Uterus (tissue), 4 donors: Measurements from ENCODE around the gene OCEL1. TPM values are rescaled to one million over a fixed set of nuclear protein-coding genes. Genes with fewer than 3 reads are reported as not detected.
A peak's percentile ranks its signal among the peaks of the same experiment; 100 is the strongest.

Source experiments
- DNase-seq, 2 donors: peaks; one replicate each; pipeline ENCODE4 v3.0.0-alpha.2; 2019 to 2020
- H3K27ac ChIP-seq, 2 donors: fragments of 200-600 bp; sonication (generic); 1 replicate in 1 of 2; 2 replicates in 1 of 2; pipeline ENCODE4 v1.5.1; 2016 to 2018
- H3K27me3 ChIP-seq, 2 donors: fragments of 200-600 bp; sonication (generic); one replicate each; pipeline ENCODE4 v1.5.1; 2018 to 2019; ENCODE audit warnings: control low read depth in 1 of 2
- H3K36me3 ChIP-seq, 2 donors: fragments of 200-600 bp; sonication (generic); one replicate each; pipeline ENCODE4 v1.5.1; 2019; ENCODE audit warnings: control low read depth in 1 of 2
- H3K4me1 ChIP-seq, 2 donors: fragments of 200-600 bp; sonication (generic); one replicate each; pipeline ENCODE4 v1.5.1; 2018 to 2019; ENCODE audit warnings: control low read depth in 1 of 2
- H3K4me3 ChIP-seq, 2 donors: fragments of 200-600 bp; sonication (generic); 1 replicate in 1 of 2; 2 replicates in 1 of 2; pipeline ENCODE4 v1.5.1; 2018 to 2019; ENCODE audit warnings: mild to moderate bottlenecking in 1 of 2
- H3K9me3 ChIP-seq, 2 donors: fragments of 200-600 bp; sonication (generic); one replicate each; pipeline ENCODE4 v1.5.1; 2019; ENCODE audit warnings: control low read depth in 1 of 2
- POLR2A ChIP-seq, 2 donors: fragments of 450-650 bp; IDR thresholded peaks; one replicate each; pipeline ENCODE4 v1.6.1; 2016; ENCODE audit warnings: antibody characterized with exemption in 2 of 2, mild to moderate bottlenecking in 1 of 2, moderate library complexity in 1 of 2
- intact Hi-C: fragments of 100-400 bp; cut with DNase I; formaldehyde crosslinking; loops from one replicate; pipeline ENCODE4 v1.15.1; 2023; ENCODE audit warnings: low total_unique reads
- total RNA-seq, 4 donors: library from RNA; depleted of rRNA in 3 of 4; stranded (reverse); fragments of >200 nt in 3 of 4; gene quantifications; one replicate each; pipeline versions ENCODE4 v1.1.0 to v1.2.4, GENCODE V29; 2014 to 2023
- TF ChIP-seq, protein P1 (sequence below), 4 experiments: fragments of 200-600 bp in 2 of 4; fragments of 450-650 bp in 2 of 4; sonication (generic) in 2 of 4; IDR thresholded peaks; one replicate each; pipeline ENCODE4 v1.5.1; 2016 to 2019; ENCODE audit warnings: antibody characterized with exemption in 4 of 4, mild to moderate bottlenecking in 2 of 4, moderate library complexity in 1 of 4
- donor health status: DM: yes; HTN: yes; CAD: no.

Gene OCEL1
- total RNA-seq, 4 donors from 2014 or later = 5.9 to 32.6 (median 17.6) TPM; not detected in 1

DNA sequence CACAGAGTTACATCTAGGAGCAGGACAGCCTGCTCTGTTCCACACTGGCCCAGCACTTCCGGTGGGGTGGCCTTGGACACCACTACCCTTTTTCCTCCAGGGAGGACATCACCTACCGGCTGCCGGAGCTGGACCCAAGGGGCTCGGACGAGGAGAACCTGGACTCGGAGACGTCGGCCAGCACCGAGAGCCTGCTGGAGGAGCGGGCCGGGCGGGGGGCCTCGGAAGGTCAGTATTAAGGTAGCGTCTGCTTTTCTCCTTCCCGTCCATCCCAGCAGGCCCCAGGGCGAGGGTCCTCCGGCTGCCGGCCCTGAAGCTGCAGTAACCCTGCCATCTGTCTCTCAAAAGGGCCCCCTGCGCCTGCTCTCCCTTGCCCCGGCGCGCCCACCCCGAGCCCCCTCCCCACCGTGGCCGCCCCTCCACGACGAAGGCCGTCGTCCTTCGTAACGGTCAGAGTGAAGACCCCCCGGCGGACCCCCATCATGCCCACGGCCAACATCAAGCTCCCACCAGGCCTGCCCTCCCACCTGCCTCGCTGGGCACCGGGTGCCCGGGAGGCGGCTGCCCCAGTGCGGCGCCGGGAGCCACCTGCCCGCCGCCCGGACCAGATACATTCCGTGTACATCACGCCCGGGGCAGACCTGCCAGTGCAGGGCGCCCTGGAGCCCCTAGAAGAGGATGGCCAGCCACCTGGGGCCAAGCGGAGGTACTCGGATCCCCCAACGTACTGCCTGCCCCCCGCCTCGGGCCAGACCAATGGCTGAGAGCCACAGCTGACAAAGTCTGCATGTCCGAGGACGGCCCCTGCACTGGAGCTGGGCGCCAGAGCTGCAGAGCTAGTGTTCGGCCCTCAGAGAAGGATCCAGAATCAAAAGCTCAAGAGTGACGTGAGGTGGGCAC is 14.2 kb upstream of the OCEL1 start:
- intact Hi-C loops = no loop called here
- no peaks in the 10 kb centered on the region for H3K36me3 ChIP-seq
- no peaks in the 10 kb centered on the region for H3K27me3 ChIP-seq
- no peak for DNase-seq
- no peak overlapping the region for H3K4me3 ChIP-seq
- H3K27ac ChIP-seq = no peak overlapping the region
- H3K9me3 ChIP-seq = no peaks in the 10 kb centered on the region
- peaks cover 0 to 4% of the 10 kb centered on the region in 2 donors for H3K4me1 ChIP-seq
- TF ChIP-seq, protein P1, sequence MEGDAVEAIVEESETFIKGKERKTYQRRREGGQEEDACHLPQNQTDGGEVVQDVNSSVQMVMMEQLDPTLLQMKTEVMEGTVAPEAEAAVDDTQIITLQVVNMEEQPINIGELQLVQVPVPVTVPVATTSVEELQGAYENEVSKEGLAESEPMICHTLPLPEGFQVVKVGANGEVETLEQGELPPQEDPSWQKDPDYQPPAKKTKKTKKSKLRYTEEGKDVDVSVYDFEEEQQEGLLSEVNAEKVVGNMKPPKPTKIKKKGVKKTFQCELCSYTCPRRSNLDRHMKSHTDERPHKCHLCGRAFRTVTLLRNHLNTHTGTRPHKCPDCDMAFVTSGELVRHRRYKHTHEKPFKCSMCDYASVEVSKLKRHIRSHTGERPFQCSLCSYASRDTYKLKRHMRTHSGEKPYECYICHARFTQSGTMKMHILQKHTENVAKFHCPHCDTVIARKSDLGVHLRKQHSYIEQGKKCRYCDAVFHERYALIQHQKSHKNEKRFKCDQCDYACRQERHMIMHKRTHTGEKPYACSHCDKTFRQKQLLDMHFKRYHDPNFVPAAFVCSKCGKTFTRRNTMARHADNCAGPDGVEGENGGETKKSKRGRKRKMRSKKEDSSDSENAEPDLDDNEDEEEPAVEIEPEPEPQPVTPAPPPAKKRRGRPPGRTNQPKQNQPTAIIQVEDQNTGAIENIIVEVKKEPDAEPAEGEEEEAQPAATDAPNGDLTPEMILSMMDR (IDR thresholded peaks at IDR 0.05) = no peak
- no peak for TF ChIP-seq POLR2A (IDR thresholded peaks at IDR 0.05)

DNA sequence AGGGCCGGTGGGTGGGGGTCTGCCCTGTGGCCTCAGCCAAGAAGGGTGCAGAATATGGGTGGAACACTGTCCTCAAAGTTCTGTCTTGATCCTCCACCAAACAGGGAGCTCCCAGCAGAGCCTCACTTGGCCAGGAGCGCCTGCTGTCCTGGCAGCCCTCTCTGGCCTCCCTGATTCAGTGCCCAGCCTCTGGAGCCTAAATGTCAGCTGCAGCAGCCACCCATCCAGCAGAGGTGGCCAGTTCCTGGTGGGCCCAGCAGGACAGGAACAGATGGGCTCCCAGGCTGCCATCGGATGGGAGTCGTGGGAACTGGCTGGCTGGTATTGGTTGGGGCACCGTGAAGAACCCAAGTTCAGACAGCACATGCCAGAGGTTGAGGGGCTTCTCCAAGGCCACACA is 12.7 kb upstream of the OCEL1 start:
- Histone ChIP-seq H3K27me3 (no peaks in the 10 kb centered on the region), H3K4me3 (no peak overlapping the region), H3K36me3 (no peaks in the 10 kb centered on the region), H3K4me1 (peaks cover 0 to 4% of the 10 kb centered on the region in 2 donors), H3K9me3 (no peaks in the 10 kb centered on the region), H3K27ac (no peak overlapping the region)
- TF ChIP-seq, protein P1 (IDR thresholded peaks at IDR 0.05) = no peak
- TF ChIP-seq POLR2A (IDR thresholded peaks at IDR 0.05) = no peak
- no peak for DNase-seq
- intact Hi-C loops = no loop called here

DNA sequence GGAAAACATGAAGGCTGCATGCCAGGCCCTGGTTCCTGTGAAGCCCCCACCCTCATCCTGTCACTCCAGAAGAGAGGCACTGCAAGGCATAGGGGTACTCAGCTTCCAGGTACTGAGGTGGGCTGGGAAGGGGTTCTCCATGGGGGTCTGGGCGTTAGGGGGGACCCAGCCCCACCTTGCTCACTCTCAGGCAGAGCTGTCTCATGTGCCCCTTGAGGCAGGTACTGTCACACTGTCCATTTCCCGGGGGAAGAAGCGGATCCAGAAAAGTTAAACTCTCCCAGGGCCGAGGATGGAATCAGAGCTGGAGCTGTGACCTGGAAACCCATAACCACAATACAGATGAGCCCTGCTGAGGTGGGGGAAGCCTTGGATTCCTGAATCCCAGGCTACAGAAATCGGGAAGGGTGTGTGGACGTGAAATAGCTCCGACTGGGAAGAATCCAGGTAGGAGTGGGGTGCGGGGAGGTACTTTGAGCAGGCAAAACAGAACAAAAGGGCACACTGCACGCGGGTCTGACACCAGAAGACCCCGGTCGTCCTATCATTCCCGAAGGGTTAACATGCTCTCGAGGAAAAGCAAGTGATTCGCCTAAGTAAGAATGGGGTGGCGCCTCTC is 11.4 kb upstream of the OCEL1 start:
- intact Hi-C loops = no loop called here
- TF ChIP-seq, protein P1 (IDR thresholded peaks at IDR 0.05) = no peak
- no peak for TF ChIP-seq POLR2A (IDR thresholded peaks at IDR 0.05)
- no peaks in the 10 kb centered on the region for H3K27me3 ChIP-seq
- H3K4me3 ChIP-seq = peak overlapping the region; percentile 71 to 96
- H3K36me3 ChIP-seq = no peaks in the 10 kb centered on the region
- no peaks in the 10 kb centered on the region for H3K9me3 ChIP-seq
- DNase-seq = no peak
- peak overlapping the region; percentile 93 to 94 for H3K27ac ChIP-seq
- peaks cover 0 to 4% of the 10 kb centered on the region in 2 donors for H3K4me1 ChIP-seq

DNA sequence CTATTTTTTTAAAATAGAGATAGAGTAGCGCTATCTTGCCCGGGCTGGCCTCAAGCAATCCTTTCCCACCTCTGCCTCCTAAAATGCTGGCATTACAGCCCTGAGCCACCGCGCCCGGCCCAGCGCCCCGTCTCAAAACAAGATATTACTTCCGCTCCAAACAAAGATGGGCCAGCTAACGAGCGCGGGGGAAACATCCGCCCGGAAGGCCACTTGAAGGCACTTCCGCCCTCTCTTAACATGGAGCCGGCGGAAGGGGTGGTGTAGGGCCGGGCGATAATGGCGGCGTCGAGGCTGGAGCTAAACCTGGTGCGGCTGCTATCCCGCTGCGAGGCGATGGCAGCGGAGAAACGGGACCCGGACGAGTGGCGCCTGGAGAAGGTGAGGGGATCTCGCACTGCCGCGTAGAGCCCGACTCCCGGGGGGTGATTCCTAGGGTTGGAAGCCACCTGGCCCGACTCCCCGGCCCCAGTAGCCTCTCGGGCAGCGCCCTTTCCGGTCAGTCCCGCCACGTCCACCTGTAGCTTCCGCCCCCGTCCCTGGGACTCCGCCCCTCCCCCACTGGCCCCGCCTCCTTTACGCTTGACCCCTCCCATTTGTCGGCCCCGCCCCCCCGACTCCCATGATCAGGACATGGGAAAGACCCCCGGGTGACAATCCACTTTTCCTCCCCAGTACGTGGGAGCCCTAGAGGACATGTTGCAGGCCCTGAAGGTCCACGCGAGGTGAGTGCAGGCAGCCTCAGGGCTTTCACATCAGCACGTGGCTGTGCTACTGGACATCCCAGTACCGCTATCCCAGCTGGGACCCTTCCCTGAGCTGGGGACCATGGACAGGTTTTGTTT is 10.7 kb upstream of the OCEL1 start, which contains the start of gene USE1:
USE1 (plus strand) TSS at position 231 of the 845 bp plus-strand sequence; CDS start at position 280, 49 bp downstream.
- Histone ChIP-seq H3K36me3 (no peaks in the 10 kb centered on the region), H3K27me3 (no peaks in the 10 kb centered on the region), H3K9me3 (no peaks in the 10 kb centered on the region), H3K4me1 (peaks cover 0 to 4% of the 10 kb centered on the region in 2 donors), H3K4me3 (peak within 1 kb of the TSS; percentile 71 to 96), H3K27ac (peak within 1 kb of the TSS; percentile 93 to 94)
- TF ChIP-seq POLR2A (IDR thresholded peaks at IDR 0.05) = peak in 1 of 2 donors; percentile 56
- TF ChIP-seq, protein P1 (IDR thresholded peaks at IDR 0.05) = peak in 1 of 4 experiments; percentile 12
- intact Hi-C loops = no loop called here
- DNase-seq = peak; percentile 90 to 91
